Measurements from ENCODE around the gene KRTAP12-1.

Gene KRTAP12-1

DNA sequence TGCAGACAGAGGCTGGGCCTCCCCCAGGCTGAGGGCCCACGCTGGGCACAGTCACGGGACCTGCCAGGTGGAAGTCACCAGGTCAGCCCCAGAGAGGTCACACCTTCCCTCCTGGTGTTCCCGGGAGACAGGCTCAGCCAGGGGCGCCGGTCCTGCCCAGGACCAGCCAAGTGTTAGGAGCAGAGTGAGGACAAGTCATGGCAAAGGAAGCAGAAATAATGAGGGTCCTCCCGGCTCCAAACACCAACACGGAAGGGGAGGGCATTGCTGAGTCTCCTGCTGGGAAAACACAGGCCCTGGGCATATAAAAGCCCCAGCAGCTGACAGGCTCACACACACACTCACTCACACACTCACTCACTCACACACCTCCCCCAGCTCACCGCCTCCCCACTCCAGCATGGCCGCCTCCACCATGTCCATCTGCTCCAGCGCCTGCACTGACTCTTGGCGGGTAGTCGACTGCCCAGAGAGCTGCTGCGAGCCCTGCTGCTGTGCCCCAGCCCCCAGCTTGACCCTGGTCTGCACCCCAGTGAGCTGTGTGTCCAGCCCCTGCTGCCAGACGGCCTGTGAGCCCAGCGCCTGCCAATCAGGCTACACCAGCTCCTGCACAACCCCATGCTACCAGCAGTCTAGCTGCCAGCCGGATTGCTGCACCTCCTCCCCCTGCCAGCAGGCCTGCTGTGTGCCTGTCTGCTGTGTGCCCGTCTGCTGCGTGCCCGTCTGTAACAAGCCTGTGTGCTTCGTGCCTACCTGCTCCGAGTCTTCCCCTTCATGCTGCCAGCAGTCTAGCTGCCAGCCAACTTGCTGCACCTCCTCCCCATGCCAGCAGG is 44.7 kb downstream of the KRTAP12-1 start, which contains the start of gene KRTAP10-10:
Gene KRTAP10-10, plus strand, starts transcription at position 339 of the 833 bp plus-strand sequence. Its CDS starts 62 bp downstream, at position 401.
- in situ Hi-C loops (cut with MboI; ENCODE audit: low pct_unique_long_range_greater_than_20kb, low sequenced_read_pairs, unreplicated experiment) = no loop called here
- TF ChIP-seq, protein P1, sequence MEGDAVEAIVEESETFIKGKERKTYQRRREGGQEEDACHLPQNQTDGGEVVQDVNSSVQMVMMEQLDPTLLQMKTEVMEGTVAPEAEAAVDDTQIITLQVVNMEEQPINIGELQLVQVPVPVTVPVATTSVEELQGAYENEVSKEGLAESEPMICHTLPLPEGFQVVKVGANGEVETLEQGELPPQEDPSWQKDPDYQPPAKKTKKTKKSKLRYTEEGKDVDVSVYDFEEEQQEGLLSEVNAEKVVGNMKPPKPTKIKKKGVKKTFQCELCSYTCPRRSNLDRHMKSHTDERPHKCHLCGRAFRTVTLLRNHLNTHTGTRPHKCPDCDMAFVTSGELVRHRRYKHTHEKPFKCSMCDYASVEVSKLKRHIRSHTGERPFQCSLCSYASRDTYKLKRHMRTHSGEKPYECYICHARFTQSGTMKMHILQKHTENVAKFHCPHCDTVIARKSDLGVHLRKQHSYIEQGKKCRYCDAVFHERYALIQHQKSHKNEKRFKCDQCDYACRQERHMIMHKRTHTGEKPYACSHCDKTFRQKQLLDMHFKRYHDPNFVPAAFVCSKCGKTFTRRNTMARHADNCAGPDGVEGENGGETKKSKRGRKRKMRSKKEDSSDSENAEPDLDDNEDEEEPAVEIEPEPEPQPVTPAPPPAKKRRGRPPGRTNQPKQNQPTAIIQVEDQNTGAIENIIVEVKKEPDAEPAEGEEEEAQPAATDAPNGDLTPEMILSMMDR (IDR thresholded peaks at IDR 0.05; ENCODE audit: extremely low read depth, insufficient read depth, missing control alignments) = no peak
- no peak for DNase-seq (ENCODE audit: low spot score)

DNA sequence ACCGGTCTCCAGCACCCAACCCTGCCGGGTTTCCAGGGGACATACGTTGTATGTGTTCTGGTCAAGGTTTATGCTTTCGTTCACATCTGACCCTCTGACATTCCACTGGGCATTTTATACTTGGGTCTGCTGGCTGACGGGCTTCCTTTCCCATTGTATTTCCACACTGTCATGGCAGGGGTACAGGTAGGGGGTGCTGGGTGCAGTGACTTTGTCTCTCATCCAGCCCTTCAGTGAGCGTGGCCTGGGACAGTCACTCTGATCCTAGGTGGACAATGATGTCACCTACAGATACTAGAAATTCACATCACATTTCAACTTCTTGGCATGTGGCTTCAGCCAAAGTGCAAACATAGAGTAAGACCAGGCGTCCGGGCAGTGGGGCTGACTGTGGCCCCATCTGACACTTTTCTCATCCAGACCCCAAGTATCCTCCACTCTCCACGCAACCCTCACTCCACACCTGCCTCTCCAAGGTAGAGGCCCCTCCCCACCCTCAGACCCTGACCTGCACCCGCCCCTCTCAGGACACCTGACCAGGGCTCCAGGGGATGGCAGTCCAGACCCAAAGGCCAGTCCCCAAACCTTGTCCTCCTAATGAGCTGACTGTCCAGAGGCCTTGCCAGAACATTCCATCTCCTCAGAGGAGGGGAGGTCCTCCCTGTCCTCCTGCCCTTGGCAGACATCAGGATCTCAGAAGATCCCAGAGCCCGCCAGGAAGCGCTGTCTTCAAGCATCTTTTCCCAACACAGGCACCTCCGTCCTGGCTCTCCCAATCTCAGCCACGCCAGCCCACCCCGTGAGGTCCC is 45.5 kb downstream of the KRTAP12-1 start:
- in situ Hi-C loops (cut with MboI; ENCODE audit: low pct_unique_long_range_greater_than_20kb, low sequenced_read_pairs, unreplicated experiment) = no loop called here
- TF ChIP-seq, protein P1 (IDR thresholded peaks at IDR 0.05; ENCODE audit: extremely low read depth, insufficient read depth, missing control alignments) = no peak
- DNase-seq (ENCODE audit: low spot score) = no peak

DNA sequence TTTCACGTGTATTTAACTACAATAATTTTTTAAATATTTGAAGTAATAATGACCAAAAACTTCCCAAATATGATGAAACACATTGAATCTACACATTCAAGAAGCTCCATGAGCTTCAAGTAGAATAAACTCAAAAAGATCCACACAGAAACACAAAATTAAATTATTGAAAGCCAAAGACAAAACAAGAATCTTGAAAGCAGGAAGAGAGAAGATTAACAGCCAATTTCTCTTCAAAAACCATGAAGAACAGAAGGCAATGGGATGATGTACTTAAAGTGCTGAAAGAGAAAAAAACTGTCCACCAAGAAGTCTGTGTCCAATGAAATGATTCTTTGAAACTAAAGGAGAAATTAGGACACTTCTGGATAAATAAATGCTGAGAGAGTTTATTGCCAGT is 49.9 kb downstream of the KRTAP12-1 start:
- no peak for DNase-seq (ENCODE audit: low spot score)
- in situ Hi-C loops (cut with MboI; ENCODE audit: low pct_unique_long_range_greater_than_20kb, low sequenced_read_pairs, unreplicated experiment) = no loop called here
- TF ChIP-seq, protein P1 (IDR thresholded peaks at IDR 0.05; ENCODE audit: extremely low read depth, insufficient read depth, missing control alignments) = no peak
